DLD1 (cell line): Measurements from ENCODE around the gene TMC5.

ENCODE experiments used
- in situ Hi-C: cut with HindIII; loops from 2 replicates; pipeline ENCODE4 v1.10.0; 2017; ENCODE audit warnings: low sequenced_read_pairs

Gene TMC5

DNA sequence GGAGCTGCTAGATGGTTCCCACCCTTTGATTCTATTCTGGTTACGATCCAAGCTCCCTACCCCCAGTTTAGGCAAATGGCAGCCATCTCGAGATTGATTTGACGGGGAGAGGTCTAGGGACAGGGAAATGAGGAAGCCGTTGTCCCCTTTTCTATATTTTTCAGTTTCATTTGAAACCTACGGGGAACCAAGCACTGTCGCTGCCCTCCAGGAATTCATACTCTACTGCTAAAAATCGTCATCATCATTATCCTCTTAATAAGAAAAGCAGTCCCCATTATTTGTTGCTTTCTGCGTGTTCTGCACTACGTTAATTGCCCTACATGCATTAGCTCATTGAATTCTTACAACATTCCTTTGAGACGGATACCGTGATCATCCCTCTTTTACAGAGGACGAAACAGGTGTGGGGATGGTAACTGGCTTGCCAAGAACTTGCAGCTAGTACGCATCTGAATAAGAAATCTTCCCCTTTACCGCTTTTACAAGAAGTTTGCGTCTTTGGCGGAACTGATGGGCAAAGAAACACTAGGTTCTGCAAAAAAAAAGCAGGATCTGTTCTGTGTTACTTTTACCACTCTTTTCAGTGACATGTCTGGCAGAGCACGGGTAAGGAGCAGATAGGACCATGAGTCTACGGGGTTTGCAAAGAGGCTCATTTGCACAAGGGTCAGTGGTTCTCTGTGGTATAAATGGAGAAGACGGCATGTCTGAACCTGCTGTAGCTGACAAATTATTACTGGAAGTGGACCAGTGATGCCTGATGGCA lies 107.1 kb downstream of the TMC5 start:
- in situ Hi-C loops, result loop anchor here (25.0 kb wide), 2 partner anchors 137 to 562 kb away; no protein-coding TSS in a partner anchor

- in situ Hi-C loops, result loop anchor here (25.0 kb wide), 1 partner anchor 563 kb away; no protein-coding TSS in a partner anchor
Measured at GRCh38 chr16:19525385-19525723, 107.7 kb downstream of the TMC5 start.

GRCh38 chr16:19527161-19527560 lies 109.5 kb downstream of the TMC5 start:
- in situ Hi-C loops, result loop anchor here (25.0 kb wide), 1 partner anchor 565 kb away; no protein-coding TSS in a partner anchor

- in situ Hi-C loops, result loop anchor here (25.0 kb wide), 1 partner anchor 566 kb away; no protein-coding TSS in a partner anchor
Measured at GRCh38 chr16:19528666-19529065, 111.0 kb downstream of the TMC5 start.

DNA sequence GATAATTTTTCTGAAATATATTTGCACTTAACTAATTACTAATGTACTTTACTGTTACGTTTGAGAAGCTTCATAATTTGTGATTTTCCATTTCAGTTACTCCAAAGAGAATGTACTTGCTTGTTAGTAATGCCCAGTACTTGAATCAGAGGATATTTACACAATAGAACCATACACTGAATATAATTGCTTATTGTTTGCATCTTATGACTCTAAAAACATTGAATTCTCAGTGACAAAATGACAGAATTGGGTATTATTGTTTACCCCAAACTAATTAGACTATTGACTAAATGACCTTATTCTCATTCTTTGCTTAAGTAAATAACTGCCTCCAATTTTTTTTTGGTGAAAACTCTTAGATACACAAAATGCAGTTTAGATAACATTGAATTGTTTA lies 114.9 kb downstream of the TMC5 start:
- in situ Hi-C loops, result loop anchor here (25.0 kb wide), 1 partner anchor 570 kb away; no protein-coding TSS in a partner anchor

- in situ Hi-C loops, result loop anchor here (25.0 kb wide), 1 partner anchor 578 kb away; no protein-coding TSS in a partner anchor
Measured at GRCh38 chr16:19540241-19540970, 122.7 kb downstream of the TMC5 start.

- in situ Hi-C loops, result loop anchor here (25.0 kb wide), 1 partner anchor 580 kb away; no protein-coding TSS in a partner anchor
Measured at GRCh38 chr16:19542138-19542821, 124.6 kb downstream of the TMC5 start.

- in situ Hi-C loops, result loop anchor here (25.0 kb wide), 1 partner anchor 581 kb away; no protein-coding TSS in a partner anchor
Measured at GRCh38 chr16:19543278-19543996, 125.8 kb downstream of the TMC5 start.

DNA sequence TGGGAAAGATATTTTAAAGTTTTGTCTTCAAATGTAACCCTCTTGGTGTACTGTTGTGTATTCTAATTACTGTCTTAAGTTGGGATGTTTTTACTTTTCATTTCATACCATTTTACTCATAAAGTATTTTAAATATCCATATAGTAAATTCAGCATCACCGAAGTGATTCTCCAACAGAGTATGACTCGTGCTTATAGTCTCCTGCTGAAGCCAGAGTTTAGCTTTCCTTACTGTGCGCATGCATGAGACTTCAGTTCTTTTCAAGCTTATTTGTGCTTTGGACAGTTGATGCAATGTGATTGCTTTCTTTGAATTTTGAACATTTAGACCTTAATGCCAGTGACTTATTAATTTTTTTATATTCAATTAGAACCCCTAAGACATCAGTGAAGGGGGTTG lies 130.5 kb downstream of the TMC5 start:
- in situ Hi-C loops, result loop anchor here (25.0 kb wide), 1 partner anchor 586 kb away; no protein-coding TSS in a partner anchor
